ENCODE data around the gene ADAM22. TPM values are rescaled to one million over a fixed set of nuclear protein-coding genes. Genes with fewer than 3 reads are reported as not detected.

Gene ADAM22
- total and polyA plus RNA-seq, 2 experiments from 2014 or later: 0.09 to 0.54 TPM

- DNase-seq: no peak
- no peak overlapping the region for H3K27ac ChIP-seq
- TF ChIP-seq EZH2phosphoT487 (IDR thresholded peaks at IDR 0.05; ENCODE audit: insufficient read depth, low read depth) (no peak), EZH2 (IDR thresholded peaks at IDR 0.05; ENCODE audit: insufficient read depth, poor library complexity, severe bottlenecking) (no peak)
- no peaks in the 10 kb centered on the region for H3F3A ChIP-seq (ENCODE audit: insufficient read depth)
- H3K9me2 ChIP-seq (ENCODE audit: insufficient read depth): no peaks in the 10 kb centered on the region
- no peaks in the 10 kb centered on the region for H3K9me3 ChIP-seq (ENCODE audit: low read depth)
- no peaks in the 10 kb centered on the region for H4K20me1 ChIP-seq (ENCODE audit: insufficient read depth)
- H3K4me1 ChIP-seq (ENCODE audit: insufficient read depth): no peaks in the 10 kb centered on the region
- in situ Hi-C loops (cut with MboI): no loop called here
- no peak overlapping the region for H3K4me2 ChIP-seq (ENCODE audit: unreplicated experiment)
- H3K79me2 ChIP-seq (ENCODE audit: insufficient read depth): no peaks in the 10 kb centered on the region
- H3K4me3 ChIP-seq: no peak overlapping the region
- H3K27me3 ChIP-seq (replicated peaks; ENCODE audit: insufficient read depth): no peaks in the 10 kb centered on the region
- no peak overlapping the region for H3K9ac ChIP-seq
- no peak overlapping the region for H2AFZ ChIP-seq
- no peaks in the 10 kb centered on the region for H3K36me3 ChIP-seq (ENCODE audit: low read depth)
Observed at GRCh38 chr7:88005191-88005590, 71.1 kb downstream of the ADAM22 start.

- H3K4me3 ChIP-seq: no peak overlapping the region
- WGBS, 2 experiments (ENCODE audit: low coverage in 1 of 2, low lambda C conversion rate in 2 of 2, missing lambda C conversion rate in 2 of 2): 74 to 79% methylated on average over 3 of the region's 3 CpGs
- no peaks in the 10 kb centered on the region for H3K4me1 ChIP-seq (ENCODE audit: insufficient read depth)
- no peaks in the 10 kb centered on the region for H3K9me3 ChIP-seq (ENCODE audit: low read depth)
- no peaks in the 10 kb centered on the region for H3K9me2 ChIP-seq (ENCODE audit: insufficient read depth)
- no peak overlapping the region for H3K4me2 ChIP-seq (ENCODE audit: unreplicated experiment)
- no peaks in the 10 kb centered on the region for H3K27me3 ChIP-seq (replicated peaks; ENCODE audit: insufficient read depth)
- no peaks in the 10 kb centered on the region for H3K79me2 ChIP-seq (ENCODE audit: insufficient read depth)
- no peak overlapping the region for H2AFZ ChIP-seq
- DNase-seq: no peak
- H3K9ac ChIP-seq: no peak overlapping the region
- H3K27ac ChIP-seq: no peak overlapping the region
- in situ Hi-C loops (cut with MboI): no loop called here
- no peak for TF ChIP-seq EZH2phosphoT487 (IDR thresholded peaks at IDR 0.05; ENCODE audit: insufficient read depth, low read depth)
- no peak for TF ChIP-seq EZH2 (IDR thresholded peaks at IDR 0.05; ENCODE audit: insufficient read depth, poor library complexity, severe bottlenecking)
- H4K20me1 ChIP-seq (ENCODE audit: insufficient read depth): no peaks in the 10 kb centered on the region
- no peaks in the 10 kb centered on the region for H3F3A ChIP-seq (ENCODE audit: insufficient read depth)
- H3K36me3 ChIP-seq (ENCODE audit: low read depth): no peaks in the 10 kb centered on the region
Observed at GRCh38 chr7:88009651-88010050, 75.6 kb downstream of the ADAM22 start.

GRCh38 chr7:88012086-88012485 lies 78.0 kb downstream of the ADAM22 start:
- Histone ChIP-seq H3K36me3 (ENCODE audit: low read depth) (no peaks in the 10 kb centered on the region), H2AFZ (no peak overlapping the region), H3K9me2 (ENCODE audit: insufficient read depth) (no peaks in the 10 kb centered on the region), H3K4me3 (no peak overlapping the region), H3K27me3 (replicated peaks; ENCODE audit: insufficient read depth) (no peaks in the 10 kb centered on the region), H3K9me3 (ENCODE audit: low read depth) (no peaks in the 10 kb centered on the region), H3K4me2 (ENCODE audit: unreplicated experiment) (no peak overlapping the region), H3K4me1 (ENCODE audit: insufficient read depth) (no peaks in the 10 kb centered on the region), H3F3A (ENCODE audit: insufficient read depth) (no peaks in the 10 kb centered on the region), H3K27ac (no peak overlapping the region), H3K79me2 (ENCODE audit: insufficient read depth) (no peaks in the 10 kb centered on the region), H4K20me1 (ENCODE audit: insufficient read depth) (no peaks in the 10 kb centered on the region), H3K9ac (no peak overlapping the region)
- no peak for TF ChIP-seq EZH2 (IDR thresholded peaks at IDR 0.05; ENCODE audit: insufficient read depth, poor library complexity, severe bottlenecking)
- TF ChIP-seq EZH2phosphoT487 (IDR thresholded peaks at IDR 0.05; ENCODE audit: insufficient read depth, low read depth): no peak
- in situ Hi-C loops (cut with MboI): no loop called here
- no peak for DNase-seq

- in situ Hi-C loops (cut with MboI): no loop called here
- Histone ChIP-seq H3K9ac (no peak overlapping the region), H3K4me1 (ENCODE audit: insufficient read depth) (no peaks in the 10 kb centered on the region), H3K4me2 (ENCODE audit: unreplicated experiment) (no peak overlapping the region), H3K27ac (no peak overlapping the region), H3K4me3 (no peak overlapping the region), H3K36me3 (ENCODE audit: low read depth) (no peaks in the 10 kb centered on the region), H3K9me3 (ENCODE audit: low read depth) (no peaks in the 10 kb centered on the region), H3K27me3 (replicated peaks; ENCODE audit: insufficient read depth) (no peaks in the 10 kb centered on the region), H2AFZ (no peak overlapping the region), H4K20me1 (ENCODE audit: insufficient read depth) (no peaks in the 10 kb centered on the region), H3K79me2 (ENCODE audit: insufficient read depth) (no peaks in the 10 kb centered on the region), H3K9me2 (ENCODE audit: insufficient read depth) (no peaks in the 10 kb centered on the region), H3F3A (ENCODE audit: insufficient read depth) (no peaks in the 10 kb centered on the region)
- 5 to 8% methylated on average over 3 of the region's 3 CpGs for WGBS, 2 experiments (ENCODE audit: low coverage in 1 of 2, low lambda C conversion rate in 2 of 2, missing lambda C conversion rate in 2 of 2)
- DNase-seq: no peak
- no peak for TF ChIP-seq EZH2 (IDR thresholded peaks at IDR 0.05; ENCODE audit: insufficient read depth, poor library complexity, severe bottlenecking)
- TF ChIP-seq EZH2phosphoT487 (IDR thresholded peaks at IDR 0.05; ENCODE audit: insufficient read depth, low read depth): no peak
Observed at GRCh38 chr7:88013981-88014380, 79.9 kb downstream of the ADAM22 start.

- WGBS, 2 experiments (ENCODE audit: low coverage in 1 of 2, low lambda C conversion rate in 2 of 2, missing lambda C conversion rate in 2 of 2): 11 to 12% methylated on average over 2 of the region's 2 CpGs
- Histone ChIP-seq H2AFZ (no peak overlapping the region), H3K27ac (no peak overlapping the region), H3K27me3 (replicated peaks; ENCODE audit: insufficient read depth) (no peaks in the 10 kb centered on the region), H3F3A (ENCODE audit: insufficient read depth) (no peaks in the 10 kb centered on the region), H3K9me3 (ENCODE audit: low read depth) (no peaks in the 10 kb centered on the region), H4K20me1 (ENCODE audit: insufficient read depth) (no peaks in the 10 kb centered on the region), H3K9me2 (ENCODE audit: insufficient read depth) (no peaks in the 10 kb centered on the region), H3K4me2 (ENCODE audit: unreplicated experiment) (no peak overlapping the region), H3K79me2 (ENCODE audit: insufficient read depth) (no peaks in the 10 kb centered on the region), H3K4me1 (ENCODE audit: insufficient read depth) (no peaks in the 10 kb centered on the region), H3K4me3 (no peak overlapping the region), H3K36me3 (ENCODE audit: low read depth) (no peaks in the 10 kb centered on the region), H3K9ac (no peak overlapping the region)
- TF ChIP-seq EZH2 (IDR thresholded peaks at IDR 0.05; ENCODE audit: insufficient read depth, poor library complexity, severe bottlenecking): no peak
- no peak for TF ChIP-seq EZH2phosphoT487 (IDR thresholded peaks at IDR 0.05; ENCODE audit: insufficient read depth, low read depth)
- no peak for DNase-seq
- in situ Hi-C loops (cut with MboI): no loop called here
Observed at GRCh38 chr7:88014581-88014980, 80.5 kb downstream of the ADAM22 start.

All from GM23248 (cell line).